VCaP (cell line): ENCODE measurements around the gene TENT5C.

Source experiments
- H3K27ac ChIP-seq: fragments of 450-650 bp; 2 replicates; pipeline ENCODE4 v1.5.1; 2017
- CTCF ChIP-seq: fragments of 450-650 bp; conservative IDR thresholded peaks from 2 replicates; pipeline ENCODE4 v1.5.1; 2017; ENCODE audit warnings: mild to moderate bottlenecking, moderate library complexity

Gene TENT5C

GRCh38 chr1:117585086-117585485 lies 20.8 kb upstream of the TENT5C start:
- H3K27ac ChIP-seq, result no peak overlapping the region
- no peak for TF ChIP-seq CTCF

- H3K27ac ChIP-seq, result no peak overlapping the region
- TF ChIP-seq CTCF, result no peak
Measured at GRCh38 chr1:117586337-117586736, 19.5 kb upstream of the TENT5C start.

GRCh38 chr1:117586747-117587498 lies 18.9 kb upstream of the TENT5C start:
- TF ChIP-seq CTCF, result no peak

GRCh38 chr1:117587499-117588356 lies 18.1 kb upstream of the TENT5C start:
- H3K27ac ChIP-seq, result no peak overlapping the region
- no peak for TF ChIP-seq CTCF

More at GRCh38 chr1:117586747-117587498, 18.9 kb upstream of the TENT5C start:
- no peak overlapping the region for H3K27ac ChIP-seq

GRCh38 chr1:117589544-117589943 lies 16.3 kb upstream of the TENT5C start:
- H3K27ac ChIP-seq, result peak overlapping the region; percentile 92
- TF ChIP-seq CTCF, result no peak

GRCh38 chr1:117590273-117590925 lies 15.4 kb upstream of the TENT5C start:
- TF ChIP-seq CTCF, result no peak
- peak overlapping the region; percentile 92 for H3K27ac ChIP-seq

- TF ChIP-seq CTCF, result no peak
- H3K27ac ChIP-seq, result peak overlapping the region; percentile 92
Measured at GRCh38 chr1:117591252-117591651, 14.6 kb upstream of the TENT5C start.
